Measurements from ENCODE around the gene FEN1.

Gene FEN1

GRCh38 chr11:61792310-61793082 is at the start of gene FEN1, which contains the start of gene TMEM258:
Gene FEN1 (plus strand): TSS chr11:61792911. CDS start chr11:61795362, 2,451 bp downstream.
Gene TMEM258 (minus strand): TSS chr11:61792599. CDS start chr11:61792558, 41 bp downstream.
- DNase-seq = peak; percentile 75

GRCh38 chr11:61743486-61744095 is 49.1 kb upstream of the FEN1 start:
- no peak for DNase-seq

- no peak for DNase-seq
Measured at GRCh38 chr11:61744181-61744580, 48.5 kb upstream of the FEN1 start.

GRCh38 chr11:61744609-61745156 is 48.0 kb upstream of the FEN1 start:
- DNase-seq = no peak

- DNase-seq = no peak
Measured at GRCh38 chr11:61745781-61746441, 46.8 kb upstream of the FEN1 start.

GRCh38 chr11:61746442-61747191 is 46.1 kb upstream of the FEN1 start:
- DNase-seq = no peak

- no peak for DNase-seq
Measured at GRCh38 chr11:61747192-61747966, 45.3 kb upstream of the FEN1 start.

- DNase-seq = no peak
Measured at GRCh38 chr11:61747967-61748285, 44.8 kb upstream of the FEN1 start.

GRCh38 chr11:61749591-61750217 is 43.0 kb upstream of the FEN1 start:
- no peak for DNase-seq

- DNase-seq = no peak
Measured at GRCh38 chr11:61750631-61751273, 42.0 kb upstream of the FEN1 start.

- no peak for DNase-seq
Measured at GRCh38 chr11:61751384-61751783, 41.3 kb upstream of the FEN1 start.

GRCh38 chr11:61752117-61752924 is 40.4 kb upstream of the FEN1 start, which contains the start of gene MYRF:
Gene MYRF (plus strand): TSS chr11:61752636. CDS start chr11:61752745, 109 bp downstream.
- DNase-seq = no peak

GRCh38 chr11:61752925-61753521 is 39.7 kb upstream of the FEN1 start:
- no peak for DNase-seq

GRCh38 chr11:61753672-61754071 is 39.0 kb upstream of the FEN1 start:
- no peak for DNase-seq

GRCh38 chr11:61754534-61755482 is 37.9 kb upstream of the FEN1 start:
- no peak for DNase-seq

- DNase-seq = no peak
Measured at GRCh38 chr11:61756147-61756451, 36.6 kb upstream of the FEN1 start.

- no peak for DNase-seq
Measured at GRCh38 chr11:61756452-61757212, 36.1 kb upstream of the FEN1 start.
